Erythroblast (primary cell): ENCODE results near the gene NAGK.

Experiments
- GATA1 ChIP-seq: IDR thresholded peaks from 2 replicates; pipeline ENCODE4 v1.6.1; 2011; ENCODE audit warnings: low read depth, mild to moderate bottlenecking, control low read depth, low read length, moderate library complexity
- POLR2A ChIP-seq: IDR thresholded peaks from 2 replicates; pipeline ENCODE4 v1.6.1; 2011; ENCODE audit warnings: mild to moderate bottlenecking, low read length

- TF ChIP-seq POLR2A (no peak), GATA1 (no peak)
Observed at GRCh38 chr2:71108091-71108490, 39.6 kb downstream of the NAGK start.
